GM21529 (cell line): Measurements from ENCODE around the gene PCBP3.

ENCODE experiments used
- ATAC-seq: cut with Tn5 transposase; IDR thresholded peaks from one replicate; pipeline ENCODE4 v1.9.1; 2021; ENCODE audit not compliant: unreplicated experiment

PCBP3 gene

GRCh38 chr21:45747802-45748445 is 104.4 kb downstream of the PCBP3 start:
- no peak for ATAC-seq

- no peak for ATAC-seq
Measured at GRCh38 chr21:45748593-45748992, 105.1 kb downstream of the PCBP3 start.

GRCh38 chr21:45749974-45750373 is 106.4 kb downstream of the PCBP3 start:
- ATAC-seq, result no peak

- ATAC-seq, result no peak
Measured at GRCh38 chr21:45750936-45751335, 107.4 kb downstream of the PCBP3 start.

- no peak for ATAC-seq
Measured at GRCh38 chr21:45753445-45753844, 109.9 kb downstream of the PCBP3 start.

GRCh38 chr21:45756029-45756428 is 112.5 kb downstream of the PCBP3 start:
- no peak for ATAC-seq

- no peak for ATAC-seq
Measured at GRCh38 chr21:45756669-45757068, 113.1 kb downstream of the PCBP3 start.

- ATAC-seq, result no peak
Measured at GRCh38 chr21:45761704-45762103, 118.2 kb downstream of the PCBP3 start.

- no peak for ATAC-seq
Measured at GRCh38 chr21:45763074-45763473, 119.5 kb downstream of the PCBP3 start.

- no peak for ATAC-seq
Measured at GRCh38 chr21:45763506-45763905, 120.0 kb downstream of the PCBP3 start.

- ATAC-seq, result no peak
Measured at GRCh38 chr21:45764792-45765191, 121.3 kb downstream of the PCBP3 start.

GRCh38 chr21:45765375-45765774 is 121.8 kb downstream of the PCBP3 start:
- ATAC-seq, result no peak

- no peak for ATAC-seq
Measured at GRCh38 chr21:45766055-45766454, 122.5 kb downstream of the PCBP3 start.

- no peak for ATAC-seq
Measured at GRCh38 chr21:45766501-45766900, 123.0 kb downstream of the PCBP3 start.

GRCh38 chr21:45767071-45768006 is 123.8 kb downstream of the PCBP3 start:
- no peak for ATAC-seq

- ATAC-seq, result no peak
Measured at GRCh38 chr21:45768011-45768739, 124.7 kb downstream of the PCBP3 start.

GRCh38 chr21:45768740-45769048 is 125.2 kb downstream of the PCBP3 start:
- ATAC-seq, result no peak

GRCh38 chr21:45769294-45769693 is 125.8 kb downstream of the PCBP3 start:
- no peak for ATAC-seq

GRCh38 chr21:45769896-45770295 is 126.4 kb downstream of the PCBP3 start:
- ATAC-seq, result no peak

GRCh38 chr21:45772180-45772579 is 128.7 kb downstream of the PCBP3 start:
- ATAC-seq, result no peak

- ATAC-seq, result no peak
Measured at GRCh38 chr21:45774291-45774690, 130.8 kb downstream of the PCBP3 start.

GRCh38 chr21:45776971-45777370 is 133.4 kb downstream of the PCBP3 start:
- no peak for ATAC-seq
